Measurements from ENCODE around the gene RGS6. TPM values are rescaled to one million over a fixed set of nuclear protein-coding genes. Genes with fewer than 3 reads are reported as not detected.

RGS6 gene
- total RNA-seq, 4 donors from 2014 or later = 0.54 to 9.1 (median 3.3) TPM

GRCh38 chr14:72311116-72311515, 378.9 kb downstream of the RGS6 start:
- Histone ChIP-seq H3K36me3 (no peaks in the 10 kb centered on the region), H3K4me3 (no peak overlapping the region), H3K27me3 (no peaks in the 10 kb centered on the region), H3K9me3 (no peaks in the 10 kb centered on the region), H3K27ac (no peak overlapping the region), H3K4me1 (no peaks in the 10 kb centered on the region)
- TF ChIP-seq CTCF (IDR thresholded peaks at IDR 0.05) (no peak), POLR2A (IDR thresholded peaks at IDR 0.05) (no peak)
- no peak for DNase-seq

- no peaks in the 10 kb centered on the region for H3K4me1 ChIP-seq
- H3K27ac ChIP-seq = no peak overlapping the region
- DNase-seq = no peak
- TF ChIP-seq POLR2A (IDR thresholded peaks at IDR 0.05) (no peak), CTCF (IDR thresholded peaks at IDR 0.05) (no peak)
- H3K9me3 ChIP-seq = no peaks in the 10 kb centered on the region
- H3K36me3 ChIP-seq = no peaks in the 10 kb centered on the region
- H3K27me3 ChIP-seq = no peaks in the 10 kb centered on the region
- H3K4me3 ChIP-seq = no peak overlapping the region
These were observed 379.3 kb downstream of the RGS6 start for GRCh38 chr14:72311516-72311915.

- Histone ChIP-seq H3K9me3 (no peaks in the 10 kb centered on the region), H3K4me3 (no peak overlapping the region), H3K4me1 (no peaks in the 10 kb centered on the region), H3K27ac (peak overlapping the region in 1 of 4 donors; percentile 37), H3K36me3 (no peaks in the 10 kb centered on the region), H3K27me3 (no peaks in the 10 kb centered on the region)
- TF ChIP-seq POLR2A (IDR thresholded peaks at IDR 0.05) (no peak), CTCF (IDR thresholded peaks at IDR 0.05) (no peak)
- DNase-seq = no peak
These were observed 382.7 kb downstream of the RGS6 start for GRCh38 chr14:72314808-72315435.

- no peak for TF ChIP-seq POLR2A (IDR thresholded peaks at IDR 0.05)
These were observed 383.5 kb downstream of the RGS6 start for GRCh38 chr14:72315714-72316113.

GRCh38 chr14:72318648-72319047, 386.4 kb downstream of the RGS6 start:
- no peak for TF ChIP-seq CTCF (IDR thresholded peaks at IDR 0.05)
- no peak for TF ChIP-seq POLR2A (IDR thresholded peaks at IDR 0.05)
- H3K27me3 ChIP-seq = no peaks in the 10 kb centered on the region
- no peaks in the 10 kb centered on the region for H3K36me3 ChIP-seq
- no peak overlapping the region for H3K27ac ChIP-seq
- no peaks in the 10 kb centered on the region for H3K9me3 ChIP-seq
- H3K4me1 ChIP-seq = no peaks in the 10 kb centered on the region
- H3K4me3 ChIP-seq = no peak overlapping the region
- no peak for DNase-seq

More at GRCh38 chr14:72315714-72316113, 383.5 kb downstream of the RGS6 start:
- DNase-seq = no peak
- H3K36me3 ChIP-seq = no peaks in the 10 kb centered on the region
- no peaks in the 10 kb centered on the region for H3K27me3 ChIP-seq
- no peaks in the 10 kb centered on the region for H3K4me1 ChIP-seq
- H3K4me3 ChIP-seq = no peak overlapping the region
- no peaks in the 10 kb centered on the region for H3K9me3 ChIP-seq
- no peak overlapping the region for H3K27ac ChIP-seq

GRCh38 chr14:72332046-72332445, 399.8 kb downstream of the RGS6 start:
- Histone ChIP-seq H3K4me3 (no peak overlapping the region), H3K27me3 (no peaks in the 10 kb centered on the region), H3K36me3 (no peaks in the 10 kb centered on the region), H3K27ac (no peak overlapping the region), H3K9me3 (no peaks in the 10 kb centered on the region), H3K4me1 (no peaks in the 10 kb centered on the region)
- DNase-seq = no peak
- TF ChIP-seq POLR2A (IDR thresholded peaks at IDR 0.05) (no peak), CTCF (IDR thresholded peaks at IDR 0.05) (no peak)
